DMS114 treated with DMSO at 0.1 percent for 48 hours (cell line): ENCODE data around the gene ZNF846.
"Not testable (repeated sequence)": the region's sequence is repeated elsewhere in the genome, so short reads cannot be mapped to it uniquely, and the experiment has no call there.

Experiments used
- DNase-seq: peaks from one replicate; lab custom pipeline; 2025; ENCODE audit not compliant: unreplicated experiment; lab: John Stamatoyannopoulos, UW

The ZNF846 gene

DNA sequence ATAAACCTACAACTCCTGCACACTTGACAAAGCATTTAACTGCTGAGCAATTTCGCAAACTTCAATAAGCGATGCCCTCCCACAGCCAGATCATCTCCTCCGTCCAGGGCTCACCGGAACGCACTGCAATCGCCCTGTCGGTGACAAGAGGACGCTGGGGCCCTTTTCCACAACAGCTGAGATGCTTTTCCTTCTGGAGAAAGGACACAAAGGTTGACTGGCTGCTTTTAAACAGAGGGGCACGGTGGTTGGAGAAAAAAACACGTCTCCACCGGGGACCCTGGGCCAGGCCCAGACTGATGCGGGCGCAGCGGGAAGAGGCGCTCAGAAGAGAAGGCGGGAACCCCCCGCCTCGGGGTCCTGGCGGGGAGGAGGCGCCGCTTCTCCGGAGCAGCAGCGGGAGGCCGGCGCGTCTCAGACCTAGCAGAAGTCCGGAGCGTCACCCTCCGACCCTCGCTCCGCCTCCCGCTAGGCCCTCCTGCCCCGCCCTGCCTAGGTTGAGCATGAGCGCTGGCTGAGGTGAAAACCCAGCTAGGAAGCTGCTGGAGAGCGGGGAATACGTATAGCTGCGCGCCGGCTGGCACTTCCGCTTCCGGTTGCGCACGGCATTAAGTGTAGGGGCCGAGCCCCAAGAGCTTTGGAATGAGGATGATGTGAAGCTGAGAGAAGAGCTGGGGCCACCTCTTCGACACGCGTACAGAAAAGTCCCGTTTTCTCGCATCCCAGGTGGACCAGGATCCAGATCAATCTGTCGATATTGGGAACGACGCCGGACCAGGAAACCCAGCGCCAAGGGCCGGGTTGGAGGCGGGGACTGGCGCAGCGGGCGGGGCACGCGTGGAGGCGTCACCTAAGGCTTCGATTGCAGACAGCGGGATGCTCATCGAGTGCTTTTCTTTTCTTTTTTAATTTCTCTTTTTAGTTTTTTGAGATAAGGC lies at the start of gene ZNF846:
Gene ZNF846 (minus strand): TSS at position 564 of the 938 bp plus-strand sequence. CDS start 3,788 bp downstream, outside the sequence.
- peak; percentile 80 for DNase-seq

DNA sequence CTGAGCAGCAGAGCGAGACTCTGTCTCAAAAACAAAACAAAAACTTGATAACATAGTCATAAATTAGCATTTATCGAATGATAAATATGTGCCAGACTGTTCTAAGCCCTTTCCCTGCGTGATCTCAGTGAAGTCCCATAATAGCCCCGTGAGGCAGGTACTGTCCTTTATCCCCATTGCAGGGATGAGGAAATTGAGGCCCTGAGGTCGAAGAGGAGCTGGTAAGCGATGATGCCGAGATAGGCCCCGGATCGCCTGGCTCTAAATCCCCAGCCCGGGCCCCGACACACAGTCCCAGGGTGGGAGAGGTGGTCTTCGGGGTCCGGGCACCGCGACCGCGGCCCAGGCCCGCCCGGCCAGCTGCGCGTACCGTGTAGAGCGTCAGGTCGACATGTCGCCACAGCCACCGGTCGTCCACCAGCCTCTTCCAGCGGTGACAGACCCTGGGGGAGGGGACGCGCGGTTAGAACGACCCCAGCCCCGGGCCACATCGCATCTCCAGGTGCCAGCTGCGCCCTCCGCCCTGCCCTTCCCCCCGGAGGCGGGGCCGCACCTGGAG lies 49.7 kb upstream of the ZNF846 start:
- DNase-seq, result no peak

DNA sequence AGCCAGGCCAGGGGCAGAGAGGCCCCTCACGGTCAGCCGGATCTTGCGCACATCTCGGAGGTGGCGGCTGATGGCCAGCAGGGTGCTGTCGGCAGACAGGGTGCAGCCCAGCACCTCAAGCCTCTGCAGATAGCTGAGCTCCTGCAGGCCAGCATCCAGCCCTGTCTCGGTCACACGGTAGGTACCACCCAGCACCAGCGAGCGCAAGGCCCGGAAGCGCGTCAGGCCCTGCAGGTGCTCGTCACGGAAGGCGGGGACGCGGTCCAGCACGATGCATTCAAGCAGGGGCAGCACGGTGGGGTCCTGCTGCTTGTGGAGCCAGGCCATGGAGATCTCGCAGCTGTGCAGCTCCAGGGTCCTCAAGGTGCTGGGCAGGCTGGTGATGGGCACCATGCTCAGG lies 42.6 kb upstream of the ZNF846 start:
- no peak for DNase-seq

DNA sequence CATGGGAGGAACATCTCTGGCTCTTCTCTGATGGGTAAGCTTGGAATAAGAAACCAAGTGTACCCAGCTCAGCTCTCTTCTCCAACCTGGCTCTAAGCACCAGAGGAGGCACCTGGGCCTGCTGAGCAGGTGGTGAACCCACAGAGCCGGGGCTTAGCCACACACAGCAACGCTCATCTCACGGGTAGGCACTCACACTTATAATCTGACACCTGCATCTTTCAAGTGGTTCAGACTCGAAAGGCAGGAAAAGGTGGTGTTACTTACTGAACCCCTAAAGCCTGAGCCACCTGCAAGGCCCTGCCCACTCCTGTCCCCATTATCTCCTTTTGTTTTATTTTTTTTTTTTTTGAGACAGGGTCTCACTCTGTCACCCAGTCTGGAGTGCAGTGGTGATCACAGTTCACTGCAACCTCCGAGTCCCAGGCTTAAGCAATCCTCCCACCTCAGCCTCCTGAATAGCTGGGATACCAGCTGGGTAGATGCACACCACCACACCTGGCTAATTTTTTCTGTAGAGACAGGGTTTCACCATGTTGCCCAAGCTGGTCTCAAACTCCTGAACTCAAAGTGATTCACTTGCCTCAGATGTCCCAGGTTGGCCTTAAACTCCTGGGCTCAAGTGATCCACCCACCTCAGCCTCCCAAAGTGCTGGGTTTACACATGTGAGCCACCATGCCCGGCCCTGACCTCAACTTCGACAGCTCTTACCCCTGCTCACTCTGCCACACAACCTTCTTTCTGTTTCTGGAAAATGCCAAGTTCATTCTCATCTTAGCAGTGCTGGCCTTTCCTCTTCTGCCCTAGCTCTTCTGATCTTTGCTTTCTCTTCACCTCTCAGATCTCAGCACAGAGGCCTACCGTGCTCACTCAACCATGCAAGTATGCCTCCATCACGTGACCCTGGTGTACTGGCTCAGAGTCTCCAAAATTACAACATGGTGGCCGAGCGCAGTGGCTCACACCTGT lies 40.6 kb upstream of the ZNF846 start:
- DNase-seq, result no peak

DNA sequence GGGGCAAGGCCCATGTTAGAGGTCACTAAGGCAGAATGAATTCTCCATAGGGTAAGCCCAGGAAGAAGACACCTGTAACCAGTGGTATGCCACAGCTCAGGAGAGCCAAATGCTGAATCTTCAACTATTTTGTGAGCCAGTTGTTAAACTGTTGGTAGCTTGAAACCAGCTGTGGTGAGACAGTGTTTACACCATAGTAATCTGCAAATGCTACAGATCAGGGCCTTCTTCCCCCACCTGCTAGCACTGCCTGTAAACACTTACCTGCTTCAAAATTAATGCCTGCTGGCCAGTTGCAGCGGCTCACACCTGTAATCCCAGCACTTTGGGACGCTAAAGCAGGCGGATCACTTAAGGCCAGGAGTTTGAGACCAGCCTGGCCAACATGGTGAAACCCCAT lies 38.3 kb upstream of the ZNF846 start:
- no peak for DNase-seq

DNA sequence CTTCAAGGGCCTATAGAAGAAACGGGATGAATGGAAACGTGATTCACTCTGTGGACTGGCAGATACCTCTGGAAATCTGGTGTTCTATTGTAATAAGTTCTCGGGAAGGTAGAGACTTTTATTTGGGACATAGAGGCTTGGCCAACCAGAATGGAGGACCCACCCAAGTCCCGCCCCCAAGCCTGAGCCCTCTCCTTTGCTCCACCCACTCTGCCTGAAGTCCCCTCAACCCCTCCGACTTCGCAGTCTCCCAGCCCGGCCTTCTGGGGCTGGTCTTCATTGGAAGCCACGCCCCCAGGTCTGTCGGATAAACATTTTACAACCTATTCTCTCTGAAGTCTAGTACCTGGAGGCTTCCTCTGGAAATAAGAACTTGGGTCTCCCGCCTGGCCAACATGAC lies 33.4 kb upstream of the ZNF846 start:
- no peak for DNase-seq

DNA sequence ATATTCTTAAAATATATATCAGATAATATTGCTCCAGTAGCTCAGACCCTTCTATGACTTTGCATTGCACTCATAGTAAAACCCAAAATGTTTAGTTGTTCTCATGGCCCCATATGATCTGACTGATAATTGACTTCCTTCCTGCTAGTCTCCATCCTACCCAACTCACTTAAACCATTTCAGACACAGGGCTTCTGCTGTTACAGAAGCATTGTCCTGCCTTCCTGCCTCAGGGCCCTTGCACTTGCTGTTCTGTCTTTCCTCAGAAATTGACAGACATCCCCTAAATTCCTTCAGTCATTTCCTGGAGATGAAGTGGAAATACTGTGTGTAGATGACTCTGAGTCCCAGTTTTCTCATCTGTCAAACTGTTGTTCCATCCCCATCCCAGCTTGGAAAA lies 30.6 kb upstream of the ZNF846 start:
- DNase-seq, result no peak

DNA sequence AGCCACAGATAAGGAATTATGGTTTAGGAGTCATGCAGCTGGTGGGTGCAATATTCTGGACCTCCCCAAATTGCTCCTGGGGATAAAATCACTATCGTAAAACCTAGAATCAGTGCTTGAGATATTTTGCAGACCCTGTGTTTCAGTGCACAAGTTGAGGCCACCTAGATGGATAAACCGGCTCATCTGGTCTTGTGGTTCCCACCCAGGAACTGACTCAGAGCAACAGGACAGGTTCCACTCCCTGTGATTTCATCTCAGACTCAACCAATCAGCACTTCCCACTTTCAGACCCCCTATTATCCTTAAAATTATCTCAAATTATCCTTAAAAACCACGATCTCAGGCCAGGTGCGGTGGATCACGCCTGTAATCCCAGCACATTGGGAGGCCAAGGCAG lies 29.3 kb upstream of the ZNF846 start:
- DNase-seq, result no peak

DNA sequence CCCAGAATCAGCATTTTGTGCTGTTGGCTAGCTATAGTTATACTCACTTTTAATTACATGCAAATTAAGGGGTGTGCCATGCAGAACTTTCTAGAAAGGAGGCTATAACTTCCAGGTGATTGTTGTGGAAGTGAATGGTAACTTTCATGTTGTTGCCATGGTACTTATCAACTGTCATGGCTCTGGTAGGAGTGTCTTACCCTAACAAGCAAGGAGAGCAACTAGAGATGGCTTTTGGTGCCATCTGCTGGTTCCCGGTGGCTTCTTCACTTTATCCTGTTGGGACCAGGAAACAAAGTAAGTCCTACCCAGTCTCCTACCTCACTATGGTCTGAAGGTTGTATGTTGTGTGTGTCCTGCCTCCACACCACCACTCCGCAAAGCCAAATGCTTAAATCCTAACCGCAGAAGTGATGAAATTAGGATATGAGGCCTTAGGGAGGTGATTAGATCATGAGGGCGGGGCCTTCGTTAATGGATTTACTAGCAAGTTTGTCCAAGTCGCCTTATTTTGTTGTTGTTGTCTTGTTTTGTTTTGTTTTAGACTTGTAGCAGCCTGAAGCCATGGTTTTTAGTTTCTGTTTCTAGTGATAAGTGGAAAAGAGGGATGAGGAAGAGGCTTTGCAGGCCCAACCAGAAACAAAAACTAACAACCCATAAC lies 27.7 kb upstream of the ZNF846 start:
- peak; percentile 49 for DNase-seq

DNA sequence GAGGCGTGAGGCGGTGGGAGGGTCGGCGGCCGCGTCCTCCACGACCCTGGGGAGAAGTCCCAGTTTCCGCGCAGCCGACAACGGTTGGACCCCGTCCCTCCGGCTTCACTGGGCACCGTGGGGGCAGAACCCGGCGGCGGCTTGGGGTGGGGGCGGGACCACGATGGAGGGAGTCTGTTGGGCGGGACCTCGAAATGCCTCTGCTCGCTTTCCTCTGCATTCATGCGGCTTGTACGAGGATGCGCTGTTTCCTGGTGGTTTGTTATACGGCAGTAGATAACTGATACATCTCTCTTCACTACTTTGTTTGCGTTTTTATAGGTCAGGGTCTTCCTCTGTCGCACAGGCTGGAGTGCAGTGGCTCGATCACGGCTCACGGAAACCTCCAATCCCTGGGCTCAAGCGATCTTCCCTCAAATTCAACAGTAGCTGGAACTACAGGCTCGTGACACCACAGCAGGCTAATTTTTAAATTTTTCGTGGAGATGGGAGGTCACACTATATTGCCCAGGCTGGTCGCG lies 24.6 kb upstream of the ZNF846 start:
- no peak for DNase-seq

DNA sequence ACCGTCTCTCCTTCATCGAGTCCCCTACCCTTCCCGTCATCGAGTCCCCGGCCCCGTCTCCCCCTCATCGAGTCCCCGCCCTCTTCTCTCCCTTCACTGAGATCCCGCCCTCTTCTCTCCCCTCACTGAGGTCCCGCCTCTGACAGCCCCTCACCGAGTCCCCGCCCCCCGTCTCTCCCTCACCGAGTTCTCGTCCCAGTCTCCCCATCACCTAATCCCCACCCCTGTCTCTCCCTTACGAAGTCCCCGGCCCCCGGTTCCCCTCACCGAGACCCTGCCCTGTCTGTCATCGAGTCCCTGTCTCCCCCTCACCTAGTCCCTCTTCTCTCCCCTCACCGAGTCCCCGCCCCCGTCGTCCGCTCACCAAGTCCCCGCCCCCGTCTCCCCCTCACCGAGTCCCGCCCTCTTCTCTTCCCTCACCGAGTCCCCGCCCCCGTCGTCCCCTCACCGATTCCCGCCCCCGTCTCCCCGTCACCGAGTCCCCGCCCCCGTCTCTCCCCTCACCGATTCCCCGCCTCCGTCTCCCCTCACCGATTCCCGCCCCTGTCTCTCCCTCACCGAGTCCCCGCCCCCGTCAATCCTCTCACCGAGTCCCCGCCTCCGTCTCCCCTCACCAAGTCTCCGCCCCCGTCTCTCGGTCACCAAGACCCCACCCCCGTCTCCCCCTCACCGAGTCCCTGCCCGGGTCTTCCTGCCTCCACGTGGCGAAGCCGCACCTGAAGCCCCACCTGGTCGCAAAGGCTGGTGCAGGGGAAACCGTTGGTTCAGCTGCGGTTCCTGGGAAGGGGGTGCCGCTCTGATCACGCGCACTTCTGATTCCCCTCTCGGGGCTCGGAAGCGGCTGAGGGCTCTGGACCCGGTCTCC lies 23.9 kb upstream of the ZNF846 start:
- DNase-seq, result peak; percentile 81

DNA sequence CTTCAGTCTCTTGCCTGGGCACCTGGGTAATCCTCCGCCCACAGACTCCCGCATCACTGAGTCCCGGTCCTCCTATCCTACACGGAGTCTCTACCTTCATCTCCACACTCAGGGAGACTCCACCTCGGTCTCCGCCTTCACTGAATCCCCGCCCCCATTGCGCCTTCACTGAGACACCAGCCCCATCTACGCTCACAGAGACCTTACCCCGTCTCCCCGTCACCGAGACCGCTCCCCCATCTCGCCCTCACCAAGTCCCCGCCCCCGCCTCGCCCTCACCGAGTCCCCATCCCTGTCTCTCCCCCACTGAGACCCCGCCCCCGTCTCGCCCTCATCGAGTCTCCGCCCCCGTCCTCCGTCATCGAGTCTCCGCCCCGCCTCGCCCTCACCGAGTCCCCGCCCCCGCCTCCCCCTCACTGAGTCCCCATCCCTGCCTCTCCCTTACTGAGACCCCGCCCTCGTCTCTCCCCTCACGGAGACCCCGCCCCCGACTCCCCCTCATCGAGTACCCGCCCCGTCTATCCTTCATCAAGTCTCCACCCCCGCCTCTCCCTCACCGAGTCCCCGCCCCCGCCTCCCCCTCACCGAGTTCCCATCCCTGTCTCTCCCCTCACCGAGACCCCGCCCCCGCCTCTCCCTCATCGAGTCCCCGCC lies 23.1 kb upstream of the ZNF846 start:
- DNase-seq, result peak; percentile 64

DNA sequence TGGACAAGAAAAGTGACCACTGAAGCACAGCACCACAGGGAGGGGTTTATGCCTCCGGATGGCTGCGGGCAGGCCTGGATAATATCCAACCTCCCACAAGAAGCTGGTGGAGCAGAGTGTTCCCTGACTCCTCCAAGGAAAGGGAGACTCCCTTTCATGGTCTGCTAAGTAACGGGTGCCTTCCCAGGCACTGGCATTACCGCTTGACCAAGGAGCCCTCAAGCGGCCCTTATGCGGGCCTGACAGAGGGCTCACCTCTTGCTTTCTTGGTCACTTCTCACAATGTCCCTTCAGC lies 22.5 kb upstream of the ZNF846 start:
- DNase-seq, result not testable (repeated sequence)

DNA sequence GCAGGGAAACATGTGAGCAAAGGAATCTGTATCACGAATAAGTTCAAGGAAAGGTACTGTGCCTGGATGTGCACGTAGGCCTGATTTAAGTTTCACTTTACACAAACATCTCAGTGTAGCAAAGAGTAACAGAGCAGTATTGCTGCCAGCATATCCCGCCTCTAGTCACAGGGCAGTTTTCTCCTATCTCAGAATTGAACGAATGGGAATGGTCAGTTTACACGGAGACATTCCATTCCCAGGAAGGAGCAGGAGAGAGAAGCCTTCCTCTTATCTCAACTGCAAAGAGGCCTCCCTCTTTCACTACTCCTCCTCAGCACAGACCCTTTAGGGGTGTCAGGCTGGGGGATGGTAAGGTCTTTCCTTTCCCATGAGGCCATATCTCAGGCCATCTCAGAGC lies 21.0 kb upstream of the ZNF846 start:
- not testable (repeated sequence) for DNase-seq

DNA sequence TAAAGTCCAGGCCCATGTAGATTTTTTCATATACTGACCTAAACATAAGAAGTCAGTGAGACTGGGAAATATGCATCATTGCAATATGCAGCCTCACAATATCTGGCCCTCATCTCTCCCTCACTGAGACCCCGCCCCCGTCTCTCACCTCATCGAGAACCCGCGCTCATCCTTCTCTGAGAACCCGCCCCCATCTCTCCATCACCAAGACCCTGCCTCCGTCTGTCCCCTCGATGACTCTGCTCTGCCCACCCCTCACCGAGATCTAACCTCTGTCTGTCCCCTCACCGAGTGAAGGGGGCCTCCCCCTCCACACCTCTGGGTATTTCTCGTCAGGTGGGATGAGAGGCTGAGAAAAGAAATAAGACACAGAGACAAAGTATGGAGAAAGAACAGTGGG lies 20.5 kb upstream of the ZNF846 start:
- no peak for DNase-seq

DNA sequence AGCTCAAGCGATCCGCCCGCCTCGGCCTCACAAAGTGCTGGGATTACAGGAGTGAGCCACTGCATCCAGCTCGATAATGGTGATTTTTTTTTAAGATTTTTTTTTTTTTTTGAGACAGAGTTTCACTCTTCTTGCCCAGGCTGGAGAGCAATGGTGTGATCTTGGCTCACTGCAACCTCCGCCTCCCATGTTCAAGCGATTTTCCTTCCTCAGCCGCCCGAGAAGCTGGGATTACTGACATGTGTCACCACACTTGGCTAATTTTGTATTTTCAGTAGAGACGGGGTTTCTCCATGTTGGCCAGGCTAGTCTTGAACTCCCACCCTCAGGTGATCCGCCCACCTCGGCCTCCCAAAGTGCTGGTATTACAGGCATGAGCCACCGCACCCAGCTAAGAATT lies 20.1 kb upstream of the ZNF846 start:
- DNase-seq, result not testable (repeated sequence)

DNA sequence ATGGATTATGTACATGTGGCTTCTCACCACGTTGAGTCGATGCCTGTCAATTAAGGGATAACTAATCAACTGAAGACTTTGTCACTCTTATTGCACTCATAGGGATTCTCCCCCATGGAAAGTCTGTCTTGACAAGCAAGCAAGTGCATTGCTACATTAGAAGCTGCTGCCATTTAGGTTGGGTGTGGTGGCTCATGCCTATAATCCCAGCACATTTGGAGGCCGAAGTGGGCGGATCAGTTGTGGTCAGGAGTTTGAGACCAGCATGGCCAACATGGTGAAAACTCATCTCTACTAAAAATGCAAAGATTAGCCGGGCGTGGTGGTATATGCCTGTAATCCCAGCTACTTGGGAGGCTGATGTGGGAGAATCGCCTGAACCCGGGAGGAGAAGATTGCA lies 18.3 kb upstream of the ZNF846 start:
- no peak for DNase-seq

DNA sequence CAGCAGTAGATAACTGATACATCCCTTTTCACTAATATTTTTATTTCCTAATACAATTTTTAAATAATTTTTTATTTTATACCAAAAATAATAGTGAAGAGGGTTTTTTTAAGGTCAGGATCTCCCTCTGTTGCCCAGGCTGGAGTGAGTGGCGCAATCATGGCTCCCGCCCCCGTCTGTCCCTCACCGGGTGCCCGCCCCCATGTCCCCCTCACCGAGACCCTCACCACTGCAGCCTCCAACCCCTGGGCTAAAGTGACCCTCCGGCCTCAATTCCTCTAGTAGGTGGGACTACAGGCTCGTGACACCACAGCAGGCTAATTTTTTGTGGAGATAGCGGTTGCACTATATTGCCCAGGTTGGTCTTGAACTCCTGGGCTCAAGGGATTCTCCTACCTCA lies 17.8 kb upstream of the ZNF846 start:
- no peak for DNase-seq
